GM06990 (cell line): ENCODE results near the gene AKT1S1.

Source experiments
- DNase-seq: peaks from one replicate; pipeline ENCODE4 v3.0.0-alpha.2; 2011; ENCODE audit not compliant: insufficient read length; ENCODE audit errors: extremely low read depth
- H3K27me3 ChIP-seq: replicated peaks from 2 replicates; pipeline ENCODE4 v1.6.0; 2011; ENCODE audit warnings: low read length; ENCODE audit not compliant: control insufficient read depth, insufficient read depth
- H3K36me3 ChIP-seq: 2 replicates; pipeline ENCODE4 v1.5.1; 2011; ENCODE audit warnings: low read length; ENCODE audit not compliant: control insufficient read depth, insufficient read depth
- H3K4me3 ChIP-seq: replicated peaks from 2 replicates; pipeline ENCODE4 v1.5.1; 2011; ENCODE audit warnings: low read depth, mild to moderate bottlenecking, control low read depth, low read length
- CTCF ChIP-seq: IDR thresholded peaks from 2 replicates; pipeline ENCODE4 v1.5.1; 2011; ENCODE audit warnings: low read length, control low read depth, mild to moderate bottlenecking, inconsistent platforms; ENCODE audit not compliant: insufficient read depth, poor library complexity, severe bottlenecking

AKT1S1 gene

GRCh38 chr19:49859682-49860335 lies 17.3 kb downstream of the AKT1S1 start:
- no peak for TF ChIP-seq CTCF
- Histone ChIP-seq H3K4me3 (no peak overlapping the region), H3K36me3 (peaks cover 52% of the 10 kb centered on the region), H3K27me3 (no peaks in the 10 kb centered on the region)
- no peak for DNase-seq

GRCh38 chr19:49858088-49858985 lies 18.8 kb downstream of the AKT1S1 start:
- H3K27me3 ChIP-seq, result no peaks in the 10 kb centered on the region
- H3K4me3 ChIP-seq, result no peak overlapping the region
- peaks cover 41% of the 10 kb centered on the region for H3K36me3 ChIP-seq
- TF ChIP-seq CTCF, result no peak
- no peak for DNase-seq

- Histone ChIP-seq H3K4me3 (no peak overlapping the region), H3K27me3 (no peaks in the 10 kb centered on the region), H3K36me3 (peaks cover 38% of the 10 kb centered on the region)
- no peak for DNase-seq
- no peak for TF ChIP-seq CTCF
These were observed 19.4 kb downstream of the AKT1S1 start for GRCh38 chr19:49857838-49858087.

GRCh38 chr19:49857061-49857837 lies 19.9 kb downstream of the AKT1S1 start:
- H3K4me3 ChIP-seq, result no peak overlapping the region
- TF ChIP-seq CTCF, result no peak
- H3K36me3 ChIP-seq, result peaks cover 36% of the 10 kb centered on the region
- DNase-seq, result no peak
- no peaks in the 10 kb centered on the region for H3K27me3 ChIP-seq

GRCh38 chr19:49856574-49857021 lies 20.6 kb downstream of the AKT1S1 start:
- no peak for DNase-seq
- Histone ChIP-seq H3K36me3 (peaks cover 31% of the 10 kb centered on the region), H3K27me3 (no peaks in the 10 kb centered on the region), H3K4me3 (no peak overlapping the region)
- TF ChIP-seq CTCF, result no peak
